Duodenal mucosa (tissue), 2 donors: ENCODE data around the gene WBP1L.

Experiments
- H3K27ac ChIP-seq: one replicate; pipeline ENCODE4 v1.7.0; 2013; ENCODE audit warnings: low read depth, low read length
- H3K27me3 ChIP-seq, 2 donors: one replicate each; pipeline ENCODE4 v1.7.0; 2013; ENCODE audit warnings: low read length in 2 of 2, control low read depth in 1 of 2; ENCODE audit not compliant: insufficient read depth in 2 of 2, control insufficient read depth in 1 of 2
- H3K36me3 ChIP-seq, 2 donors: one replicate each; pipeline ENCODE4 v1.7.0; 2013; ENCODE audit warnings: low read length in 2 of 2, control low read depth in 1 of 2; ENCODE audit not compliant: insufficient read depth in 2 of 2, control insufficient read depth in 1 of 2
- H3K4me1 ChIP-seq, 2 donors: one replicate each; pipeline ENCODE4 v1.7.0; 2013; ENCODE audit warnings: low read length in 2 of 2, control low read depth in 1 of 2; ENCODE audit not compliant: insufficient read depth in 2 of 2, control insufficient read depth in 1 of 2
- H3K4me3 ChIP-seq, 2 donors: one replicate each; pipeline ENCODE4 v1.7.0; 2013; ENCODE audit warnings: low read length in 2 of 2, low read depth in 1 of 2
- H3K9ac ChIP-seq, 2 donors: one replicate each; pipeline ENCODE4 v1.7.0; 2013; ENCODE audit warnings: low read length in 2 of 2, low read depth in 1 of 2
- H3K9me3 ChIP-seq, 2 donors: one replicate each; pipeline ENCODE4 v1.7.0; 2013; ENCODE audit warnings: low read length in 2 of 2, control low read depth in 1 of 2; ENCODE audit not compliant: control insufficient read depth in 1 of 2

Gene WBP1L

GRCh38 chr10:102777711-102778453 is 34.1 kb downstream of the WBP1L start:
- no peak overlapping the region for H3K4me3 ChIP-seq
- H3K36me3 ChIP-seq, result no peaks in the 10 kb centered on the region
- no peak overlapping the region for H3K27ac ChIP-seq
- no peak overlapping the region for H3K9ac ChIP-seq
- no peaks in the 10 kb centered on the region for H3K9me3 ChIP-seq
- H3K27me3 ChIP-seq, result no peaks in the 10 kb centered on the region
- peaks cover 38 to 50% of the 10 kb centered on the region in 2 donors for H3K4me1 ChIP-seq

DNA sequence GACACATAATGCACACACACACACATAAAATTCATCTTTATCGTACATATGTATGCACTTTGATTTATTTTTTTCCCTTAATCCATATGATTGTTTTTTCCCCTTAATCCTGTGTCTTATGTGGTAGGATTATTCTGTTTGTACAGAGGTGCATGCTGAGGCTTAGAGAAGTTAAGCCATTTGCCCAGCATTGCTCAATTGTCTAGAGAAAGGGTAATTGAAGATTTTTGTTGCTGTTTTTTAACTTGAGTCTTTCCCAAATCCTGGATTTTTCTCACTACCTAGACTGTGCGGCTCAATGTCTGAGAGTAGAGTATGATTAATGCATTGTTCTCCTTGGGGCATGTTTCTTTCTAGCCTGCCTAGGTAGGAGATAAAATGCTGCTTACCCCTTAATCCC is 35.0 kb downstream of the WBP1L start:
- Histone ChIP-seq H3K4me1 (peaks cover 43 to 56% of the 10 kb centered on the region in 2 donors), H3K27ac (no peak overlapping the region), H3K4me3 (no peak overlapping the region)

DNA sequence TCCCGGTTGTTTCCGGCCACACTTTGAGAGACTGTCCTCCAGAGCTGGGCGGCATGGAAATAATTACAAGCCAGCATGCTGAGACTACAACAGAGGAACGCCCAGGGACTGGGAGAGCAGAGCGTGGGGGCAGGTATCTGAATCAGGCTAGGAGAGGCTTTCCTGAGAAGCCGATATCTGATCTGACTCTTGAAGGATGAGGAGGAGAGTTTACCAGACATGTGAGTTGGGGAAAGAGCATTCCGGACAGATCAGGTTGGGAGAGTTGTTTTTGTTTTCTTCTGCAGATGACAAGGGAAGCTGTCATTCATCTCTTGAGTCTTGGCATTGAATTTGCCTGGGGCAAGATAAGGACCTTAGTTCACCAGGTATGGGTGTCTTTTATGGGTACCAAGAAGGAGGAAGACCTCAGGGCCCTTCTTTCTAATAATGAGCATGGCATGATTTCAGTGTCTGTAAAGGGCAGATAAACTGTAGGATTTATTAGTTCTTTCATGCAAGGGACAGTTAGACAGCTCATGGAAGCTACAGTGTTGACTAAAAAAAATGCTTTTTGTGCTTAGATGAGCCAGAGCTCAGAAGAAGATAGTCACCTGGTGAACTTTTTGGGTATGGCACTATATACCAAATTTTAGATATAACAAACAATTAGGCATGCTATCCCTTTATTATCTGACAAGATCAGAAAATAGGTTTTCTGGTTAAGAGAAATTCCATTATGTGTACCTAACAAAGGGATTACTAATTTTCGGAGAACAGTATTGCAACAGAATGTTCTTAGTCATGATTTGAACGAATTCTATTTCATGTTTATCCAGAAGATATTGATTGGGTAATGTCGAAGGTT is 36.2 kb downstream of the WBP1L start:
- Histone ChIP-seq H3K9me3 (no peaks in the 10 kb centered on the region), H3K36me3 (no peaks in the 10 kb centered on the region), H3K4me3 (no peak overlapping the region), H3K4me1 (peaks cover 37 to 50% of the 10 kb centered on the region in 2 donors), H3K27me3 (no peaks in the 10 kb centered on the region), H3K9ac (no peak overlapping the region), H3K27ac (no peak overlapping the region)

More for the DNA sequence above, 35.0 kb downstream of the WBP1L start:
- Histone ChIP-seq H3K9me3 (no peaks in the 10 kb centered on the region), H3K27me3 (no peaks in the 10 kb centered on the region), H3K9ac (no peak overlapping the region), H3K36me3 (no peaks in the 10 kb centered on the region)

GRCh38 chr10:102780527-102780808 is 36.7 kb downstream of the WBP1L start:
- Histone ChIP-seq H3K4me1 (peaks cover 38 to 45% of the 10 kb centered on the region in 2 donors), H3K36me3 (no peaks in the 10 kb centered on the region), H3K9me3 (no peaks in the 10 kb centered on the region), H3K27ac (no peak overlapping the region), H3K9ac (no peak overlapping the region), H3K27me3 (no peaks in the 10 kb centered on the region), H3K4me3 (no peak overlapping the region)

- H3K36me3 ChIP-seq, result no peaks in the 10 kb centered on the region
- no peak overlapping the region for H3K9ac ChIP-seq
- peaks cover 33 to 39% of the 10 kb centered on the region in 2 donors for H3K4me1 ChIP-seq
- peak overlapping the region; percentile 37 for H3K27ac ChIP-seq
- no peak overlapping the region for H3K4me3 ChIP-seq
- no peaks in the 10 kb centered on the region for H3K27me3 ChIP-seq
- no peaks in the 10 kb centered on the region for H3K9me3 ChIP-seq
Measured at GRCh38 chr10:102781090-102781920, 37.6 kb downstream of the WBP1L start.

DNA sequence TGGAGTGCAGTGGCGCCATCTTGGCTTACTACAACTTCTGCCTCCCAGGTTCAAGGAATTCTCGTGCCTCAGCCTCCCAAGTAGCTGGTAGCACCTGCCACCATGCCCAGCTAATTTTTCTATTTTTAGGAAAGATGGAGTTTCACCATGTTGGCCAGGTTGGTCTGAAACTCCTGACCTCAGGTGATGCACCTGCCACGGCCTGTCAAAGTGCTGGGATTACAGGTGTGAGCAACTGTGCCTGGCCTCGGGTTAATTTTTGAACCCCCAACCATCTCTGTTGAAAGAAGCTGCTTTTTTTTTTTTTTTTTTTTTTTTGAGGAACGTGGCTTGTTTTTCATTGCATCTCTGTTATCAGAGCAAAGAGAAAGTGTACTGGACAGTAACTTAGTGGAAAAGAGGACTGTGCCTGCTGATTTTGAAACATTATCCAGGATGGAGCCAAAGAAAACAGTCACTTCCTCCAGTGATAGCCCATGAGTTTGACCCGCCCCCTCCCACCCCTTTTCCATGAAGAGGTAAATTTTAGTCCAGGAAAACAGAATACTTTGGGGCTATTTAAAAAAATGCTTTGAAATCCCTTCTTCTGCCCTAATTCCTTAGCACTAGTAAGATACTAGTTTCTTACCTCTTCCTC is 38.3 kb downstream of the WBP1L start:
- Histone ChIP-seq H3K4me3 (no peak overlapping the region), H3K9me3 (no peaks in the 10 kb centered on the region), H3K27ac (peak overlapping the region; percentile 42), H3K27me3 (no peaks in the 10 kb centered on the region), H3K4me1 (peaks cover 33 to 40% of the 10 kb centered on the region in 2 donors), H3K9ac (no peak overlapping the region), H3K36me3 (no peaks in the 10 kb centered on the region)

GRCh38 chr10:102782673-102783551 is 39.2 kb downstream of the WBP1L start:
- Histone ChIP-seq H3K27me3 (no peaks in the 10 kb centered on the region), H3K4me1 (peaks cover 30 to 34% of the 10 kb centered on the region in 2 donors), H3K36me3 (no peaks in the 10 kb centered on the region), H3K27ac (peak overlapping the region; percentile 42), H3K4me3 (no peak overlapping the region), H3K9ac (peak overlapping the region in 1 of 2 donors; percentile 23), H3K9me3 (no peaks in the 10 kb centered on the region)

DNA sequence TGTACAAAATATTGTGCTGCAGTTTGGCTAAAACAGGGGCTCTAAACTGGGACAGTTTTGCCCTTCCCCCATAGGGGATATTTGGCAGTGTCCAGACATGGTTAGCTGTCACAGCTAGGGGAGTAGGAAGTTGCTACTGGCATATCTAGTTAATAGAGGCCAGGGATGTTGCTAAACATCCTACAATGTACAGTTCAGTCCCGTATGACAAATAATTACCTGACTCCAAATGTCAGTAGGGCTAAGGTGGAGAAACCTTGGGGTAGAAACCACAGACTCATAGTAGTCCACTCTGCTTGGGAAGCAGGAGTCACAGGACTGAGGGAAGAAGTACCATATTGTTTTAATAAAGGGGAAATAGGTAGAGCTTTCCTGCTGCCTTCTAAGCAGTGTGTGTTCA is 39.8 kb downstream of the WBP1L start:
- H3K9me3 ChIP-seq, result no peaks in the 10 kb centered on the region
- peaks cover 28 to 29% of the 10 kb centered on the region in 2 donors for H3K4me1 ChIP-seq
- H3K27ac ChIP-seq, result peak overlapping the region; percentile 48
- H3K36me3 ChIP-seq, result no peaks in the 10 kb centered on the region
- H3K27me3 ChIP-seq, result no peaks in the 10 kb centered on the region
- peak overlapping the region in 1 of 2 donors; percentile 23 for H3K9ac ChIP-seq
- H3K4me3 ChIP-seq, result no peak overlapping the region

GRCh38 chr10:102785818-102786217 is 42.1 kb downstream of the WBP1L start:
- H3K4me1 ChIP-seq, result peaks cover 25 to 29% of the 10 kb centered on the region in 2 donors
- H3K9me3 ChIP-seq, result no peaks in the 10 kb centered on the region
- no peak overlapping the region for H3K9ac ChIP-seq
- no peaks in the 10 kb centered on the region for H3K27me3 ChIP-seq
- H3K4me3 ChIP-seq, result no peak overlapping the region
- H3K36me3 ChIP-seq, result no peaks in the 10 kb centered on the region
- H3K27ac ChIP-seq, result no peak overlapping the region
